DND-41 (cell line): ENCODE results near the gene SYNE3.

Experiments
- CTCF ChIP-seq: IDR thresholded peaks from 2 replicates; pipeline ENCODE4 v1.5.1; 2012; ENCODE audit warnings: borderline replicate concordance, low read length, moderate library complexity, mild to moderate bottlenecking; ENCODE audit not compliant: poor library complexity, severe bottlenecking; ENCODE audit errors: extremely low read depth
- EZH2 ChIP-seq: IDR thresholded peaks from 3 replicates; pipeline ENCODE4 v1.6.1; 2012; ENCODE audit warnings: borderline replicate concordance, low read depth, mild to moderate bottlenecking, moderate library complexity, low read length, inconsistent platforms; ENCODE audit not compliant: severe bottlenecking

- TF ChIP-seq CTCF (no peak), EZH2 (no peak)
Measured at GRCh38 chr14:95538801-95539509, 22.5 kb upstream of the SYNE3 start.
